ENCODE measurements around the gene FXYD3.

DNA sequence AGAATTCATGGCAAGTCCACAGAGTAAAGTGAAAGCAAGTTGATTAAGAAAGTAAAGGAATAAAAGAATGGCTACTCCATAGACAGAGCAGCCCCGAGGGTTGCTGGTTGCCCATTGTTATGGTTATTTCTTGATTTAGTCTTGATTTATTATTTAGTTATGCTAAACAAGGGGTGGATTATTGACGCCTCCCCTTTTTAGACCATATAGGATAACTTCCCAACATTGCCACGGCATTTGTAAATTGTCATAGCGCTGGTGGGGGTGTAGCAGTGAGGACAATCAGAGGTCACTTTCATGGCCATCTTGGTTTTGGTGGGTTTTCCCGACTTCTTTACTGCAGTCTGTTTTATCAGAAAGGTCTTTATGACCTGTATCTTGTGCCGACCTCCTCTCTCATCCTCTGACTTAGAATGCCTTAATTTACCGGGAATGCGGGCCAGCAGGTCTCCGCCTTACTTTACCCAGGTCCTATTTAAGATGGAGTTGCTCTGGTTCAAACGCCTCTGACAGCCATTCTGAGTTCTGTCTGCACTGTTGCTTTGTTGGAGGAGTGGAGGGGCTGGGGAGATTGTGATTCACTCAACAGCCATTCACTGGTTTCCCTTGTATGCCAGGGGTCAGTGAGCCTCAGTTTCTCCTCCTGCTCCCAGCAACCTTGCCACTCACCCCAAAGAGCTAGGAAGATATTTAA lies 46.5 kb upstream of the FXYD3 start:
- TF ChIP-seq, protein P1, sequence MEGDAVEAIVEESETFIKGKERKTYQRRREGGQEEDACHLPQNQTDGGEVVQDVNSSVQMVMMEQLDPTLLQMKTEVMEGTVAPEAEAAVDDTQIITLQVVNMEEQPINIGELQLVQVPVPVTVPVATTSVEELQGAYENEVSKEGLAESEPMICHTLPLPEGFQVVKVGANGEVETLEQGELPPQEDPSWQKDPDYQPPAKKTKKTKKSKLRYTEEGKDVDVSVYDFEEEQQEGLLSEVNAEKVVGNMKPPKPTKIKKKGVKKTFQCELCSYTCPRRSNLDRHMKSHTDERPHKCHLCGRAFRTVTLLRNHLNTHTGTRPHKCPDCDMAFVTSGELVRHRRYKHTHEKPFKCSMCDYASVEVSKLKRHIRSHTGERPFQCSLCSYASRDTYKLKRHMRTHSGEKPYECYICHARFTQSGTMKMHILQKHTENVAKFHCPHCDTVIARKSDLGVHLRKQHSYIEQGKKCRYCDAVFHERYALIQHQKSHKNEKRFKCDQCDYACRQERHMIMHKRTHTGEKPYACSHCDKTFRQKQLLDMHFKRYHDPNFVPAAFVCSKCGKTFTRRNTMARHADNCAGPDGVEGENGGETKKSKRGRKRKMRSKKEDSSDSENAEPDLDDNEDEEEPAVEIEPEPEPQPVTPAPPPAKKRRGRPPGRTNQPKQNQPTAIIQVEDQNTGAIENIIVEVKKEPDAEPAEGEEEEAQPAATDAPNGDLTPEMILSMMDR (IDR thresholded peaks at IDR 0.05 in 2 of 3, conservative IDR thresholded peaks at IDR 0.05 in 1 of 3; ENCODE audit: borderline replicate concordance in 1 of 3, insufficient read depth in 1 of 3, low read depth in 2 of 3, low read length in 2 of 3), result no peak
- TF ChIP-seq RAD21 (IDR thresholded peaks at IDR 0.05; ENCODE audit: low read depth), result no peak
- TF ChIP-seq POLR2AphosphoS5 (IDR thresholded peaks at IDR 0.05; ENCODE audit: low read depth, low read length), result no peak

Measured in HCT116 (cell line).